Measurements from ENCODE around the gene CPT1A. TPM values are rescaled to one million over a fixed set of nuclear protein-coding genes. Genes with fewer than 3 reads are reported as not detected.

Gene CPT1A
- total RNA-seq, 1 experiment from 2014 or later: 1.9 TPM

DNA sequence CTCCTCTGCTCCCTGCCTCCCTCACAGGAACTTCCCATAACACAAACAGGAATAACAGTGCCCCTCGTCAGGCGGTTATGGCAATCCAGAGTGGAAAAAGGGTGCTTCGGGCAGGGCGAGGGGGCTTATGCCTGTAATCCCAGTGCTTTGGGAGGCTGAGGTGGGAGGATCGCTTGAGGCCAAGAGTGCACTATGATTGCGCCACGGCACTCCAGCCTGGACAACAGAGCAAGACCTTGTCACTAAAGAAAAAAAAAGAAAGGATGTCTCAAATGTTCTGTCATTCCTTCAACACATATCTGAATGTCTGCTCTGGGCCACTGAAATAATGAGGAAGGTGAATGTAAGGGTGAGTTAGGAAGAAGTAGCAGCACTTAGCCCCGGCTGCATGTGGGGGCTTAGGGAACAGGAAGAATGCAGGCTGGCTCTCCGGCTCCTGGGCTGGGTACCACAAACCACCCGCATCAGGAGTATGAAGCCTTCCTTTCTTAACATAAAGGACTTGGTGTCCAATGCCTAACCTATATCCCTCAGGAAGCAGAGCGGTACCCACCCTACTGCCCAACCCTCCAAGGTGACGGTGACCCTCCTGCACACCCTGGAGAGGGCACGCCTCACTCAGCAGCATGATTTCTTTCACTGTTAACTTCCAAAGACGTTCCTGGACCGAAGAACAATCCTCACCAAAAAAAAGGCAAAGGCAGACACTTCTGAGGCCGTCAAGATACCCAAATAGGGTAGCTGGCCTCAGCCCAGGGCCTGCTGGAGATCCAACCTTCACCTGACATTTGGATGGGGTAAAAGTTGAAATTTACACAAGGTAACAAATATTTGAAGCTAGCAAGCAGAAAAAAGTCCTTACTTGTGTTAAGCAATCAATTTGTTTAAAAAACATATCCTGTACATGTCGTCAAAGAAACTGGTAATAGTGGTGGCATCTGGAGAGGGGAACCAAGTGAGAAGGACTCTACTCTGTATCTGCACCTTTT, 3.8 kb downstream of the CPT1A start:
- no peak for DNase-seq (ENCODE audit: low spot score)
- in situ Hi-C loops (cut with HindIII; ENCODE audit: low sequenced_read_pairs): no loop called here

DNA sequence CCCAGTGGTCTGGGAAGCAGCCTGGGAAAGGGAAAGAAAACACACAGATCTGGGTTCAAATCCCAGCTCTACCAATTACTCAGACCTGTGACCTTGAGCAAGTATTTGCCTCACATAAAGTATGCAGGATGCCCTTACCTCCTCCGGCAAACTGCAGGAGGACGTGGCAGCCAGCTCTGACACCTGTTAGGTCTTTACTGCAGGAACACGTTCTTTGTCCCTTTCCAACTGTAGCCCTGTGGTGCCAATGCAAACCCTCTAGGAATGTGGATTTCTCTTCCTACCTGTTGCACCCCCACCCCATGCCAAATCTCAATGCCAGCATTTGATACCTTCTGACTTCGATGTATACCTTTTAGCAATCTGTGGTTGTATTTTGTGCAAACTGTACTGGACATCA, 6.0 kb downstream of the CPT1A start:
- DNase-seq (ENCODE audit: low spot score): no peak
- in situ Hi-C loops (cut with HindIII; ENCODE audit: low sequenced_read_pairs): no loop called here

DNA sequence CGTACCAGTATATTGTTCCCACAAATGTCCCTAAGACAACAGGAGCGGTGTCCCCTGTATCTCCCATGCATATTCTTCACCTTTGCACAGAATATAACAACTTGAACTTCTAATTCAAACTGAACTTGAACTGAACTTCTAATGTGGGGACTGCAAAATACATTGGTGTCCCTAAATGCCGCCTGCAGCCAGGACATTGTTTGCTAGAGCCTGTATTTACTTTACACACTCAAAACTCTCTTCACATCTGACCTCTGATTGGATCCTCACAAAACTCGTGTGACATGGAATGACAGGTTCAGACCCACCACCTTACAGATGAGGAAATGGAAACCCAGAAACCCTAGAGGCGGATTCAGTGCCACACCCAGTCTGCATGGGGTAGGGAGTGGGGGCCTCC, 6.4 kb downstream of the CPT1A start:
- DNase-seq (ENCODE audit: low spot score): no peak
- in situ Hi-C loops (cut with HindIII; ENCODE audit: low sequenced_read_pairs): no loop called here

DNA sequence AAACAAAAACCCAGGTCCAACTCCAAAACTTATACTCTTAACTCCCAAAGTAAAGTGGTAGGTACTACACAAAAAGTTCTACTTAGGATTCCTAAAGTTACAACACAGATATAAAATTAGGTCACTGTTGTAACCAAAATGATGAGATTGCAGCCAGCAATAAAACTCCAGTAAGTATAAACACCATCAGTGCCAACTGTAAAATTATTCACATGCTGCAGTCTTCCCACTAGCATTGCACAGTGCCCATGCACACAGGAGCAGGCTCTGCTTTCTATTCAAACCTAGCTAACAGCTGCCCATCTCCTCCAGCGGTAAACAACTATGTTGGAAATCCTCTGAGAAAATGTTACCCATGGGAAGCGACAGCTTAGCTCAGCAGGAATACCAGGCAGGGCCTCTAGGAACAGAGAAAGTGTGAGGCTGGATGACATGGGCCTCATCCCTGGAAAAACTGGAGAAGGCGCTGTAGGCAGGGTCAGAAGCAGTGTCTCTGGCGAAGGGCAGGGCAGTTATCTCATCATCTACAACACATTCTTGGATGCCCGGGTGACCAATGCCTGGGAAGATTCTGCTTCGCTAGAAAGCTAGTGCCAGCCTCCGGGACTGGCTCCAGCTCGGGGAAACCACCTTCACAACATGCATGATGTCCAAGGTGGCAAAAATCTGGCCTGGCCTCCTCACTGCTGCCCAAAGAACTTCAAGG, 9.1 kb downstream of the CPT1A start:
- in situ Hi-C loops (cut with HindIII; ENCODE audit: low sequenced_read_pairs): no loop called here
- DNase-seq (ENCODE audit: low spot score): no peak

DNA sequence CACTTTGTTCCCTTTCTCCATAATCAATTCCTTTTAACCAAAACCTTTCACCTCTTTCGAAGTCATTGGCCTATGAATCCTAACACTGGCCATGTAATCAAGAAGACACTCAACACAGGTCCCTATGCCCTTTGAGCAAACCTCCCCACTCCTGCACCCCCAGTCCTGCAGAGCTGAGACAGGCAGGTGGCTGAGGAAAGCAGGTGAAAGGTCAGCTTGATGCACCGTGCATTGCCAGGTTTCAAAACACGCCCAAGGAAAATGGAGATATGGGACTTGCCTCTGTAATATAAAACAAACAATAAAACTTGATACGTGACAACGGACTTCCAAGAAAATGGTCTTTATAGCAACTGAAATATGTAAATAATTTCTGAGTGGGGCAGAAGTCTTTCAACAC, 10.6 kb downstream of the CPT1A start:
- in situ Hi-C loops (cut with HindIII; ENCODE audit: low sequenced_read_pairs): no loop called here

DNA sequence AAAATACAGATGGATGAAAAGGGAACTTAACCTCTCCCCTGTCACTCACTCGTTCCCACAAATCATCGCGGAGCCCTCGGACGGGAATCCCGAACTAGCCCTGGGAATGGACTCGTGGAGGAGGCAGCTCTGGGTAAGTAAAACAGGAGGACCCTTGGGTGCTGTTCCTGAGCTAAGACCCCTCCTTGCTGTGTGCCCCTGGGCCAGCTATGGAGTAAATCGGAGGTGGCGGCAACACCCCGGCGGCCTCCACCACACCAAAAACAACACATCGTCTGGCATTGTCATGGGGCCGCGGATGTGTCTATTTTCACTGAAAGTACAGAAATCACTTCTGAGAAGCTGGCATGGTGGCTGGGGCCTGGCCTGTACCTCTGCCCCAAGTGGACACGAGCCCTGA, 12.1 kb downstream of the CPT1A start:
- in situ Hi-C loops (cut with HindIII; ENCODE audit: low sequenced_read_pairs): no loop called here
- no peak for DNase-seq (ENCODE audit: low spot score)

More for the DNA sequence above, 10.6 kb downstream of the CPT1A start:
- DNase-seq (ENCODE audit: low spot score): no peak

DNA sequence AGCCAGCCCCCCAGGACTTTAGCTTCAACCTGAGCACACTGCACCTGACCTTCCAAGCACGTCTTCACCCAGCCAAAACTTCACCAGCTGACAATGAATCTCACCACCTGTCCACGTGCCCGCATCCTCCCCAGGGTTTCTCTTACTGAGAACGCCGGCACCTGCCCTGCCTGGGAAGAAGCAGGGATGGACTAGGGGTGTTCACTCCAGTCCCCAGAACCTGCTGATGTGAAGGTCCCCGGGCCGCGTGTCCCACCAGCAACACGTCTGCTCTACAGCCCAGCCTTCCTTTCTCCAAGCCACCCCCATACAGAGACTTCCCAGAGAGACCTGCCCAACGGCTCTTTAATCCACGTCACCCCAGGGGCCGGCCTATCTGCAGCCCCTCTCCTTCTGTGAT, 12.8 kb downstream of the CPT1A start:
- DNase-seq (ENCODE audit: low spot score): no peak
- in situ Hi-C loops (cut with HindIII; ENCODE audit: low sequenced_read_pairs): no loop called here

DNA sequence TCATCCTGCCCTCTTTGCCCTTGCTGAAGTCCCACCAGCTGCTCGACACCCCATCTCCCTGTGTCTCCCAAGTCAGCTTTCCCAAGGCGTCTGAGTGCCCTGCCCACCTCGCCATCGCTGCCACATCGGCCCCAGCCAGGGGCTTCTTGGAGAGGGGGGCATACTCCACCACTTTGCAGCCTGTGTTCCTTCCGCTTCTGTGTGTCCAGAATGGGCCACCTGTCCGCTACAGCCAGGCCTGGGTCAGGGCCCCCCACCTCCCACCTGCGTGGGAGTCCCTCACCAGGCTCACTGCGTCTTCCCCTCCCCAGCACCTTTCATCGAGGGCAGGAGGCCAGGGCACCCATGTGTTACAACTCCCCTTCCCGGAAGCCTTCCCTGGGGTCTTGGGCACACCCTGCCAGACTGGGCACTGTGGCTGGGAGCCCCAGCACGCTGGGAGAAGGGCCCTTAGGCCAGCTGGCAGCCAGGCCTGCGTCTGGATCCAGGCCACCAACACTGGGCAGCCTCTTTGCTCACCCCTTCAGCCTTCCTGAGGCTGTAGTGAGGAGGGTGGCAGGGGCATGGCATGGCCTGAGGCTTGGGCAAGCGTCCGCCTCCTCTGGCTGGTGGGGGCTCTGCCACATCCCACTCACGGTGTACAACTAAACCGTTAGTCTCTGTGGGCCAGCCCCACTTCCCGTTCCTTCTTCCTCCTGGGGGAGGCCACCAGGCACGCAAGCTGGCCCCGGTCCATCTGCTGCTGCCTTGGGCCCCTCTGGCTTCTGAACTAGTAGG, 13.4 kb downstream of the CPT1A start:
- peak; percentile 19 for DNase-seq (ENCODE audit: low spot score)
- in situ Hi-C loops (cut with HindIII; ENCODE audit: low sequenced_read_pairs): no loop called here

DNA sequence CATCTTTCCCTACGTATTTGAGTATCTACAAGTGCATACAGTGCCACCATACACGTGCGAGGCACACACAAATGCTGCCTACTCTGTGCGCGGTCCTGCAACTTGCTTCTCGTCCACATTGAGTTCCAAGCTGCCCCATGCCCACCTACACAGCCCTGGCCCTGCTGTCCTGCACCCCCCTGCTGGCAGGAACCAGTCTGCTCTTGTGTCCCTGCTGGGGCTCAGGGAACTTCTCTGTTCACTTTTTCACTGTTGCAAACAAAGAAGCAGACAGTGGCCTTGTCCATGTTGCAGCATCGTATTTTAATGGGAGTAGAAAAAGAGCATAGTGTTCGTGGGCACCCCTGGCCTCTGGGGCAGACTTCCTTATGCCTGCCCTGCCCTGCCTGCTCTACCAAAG, 14.0 kb downstream of the CPT1A start:
- in situ Hi-C loops (cut with HindIII; ENCODE audit: low sequenced_read_pairs): no loop called here
- no peak for DNase-seq (ENCODE audit: low spot score)

DNA sequence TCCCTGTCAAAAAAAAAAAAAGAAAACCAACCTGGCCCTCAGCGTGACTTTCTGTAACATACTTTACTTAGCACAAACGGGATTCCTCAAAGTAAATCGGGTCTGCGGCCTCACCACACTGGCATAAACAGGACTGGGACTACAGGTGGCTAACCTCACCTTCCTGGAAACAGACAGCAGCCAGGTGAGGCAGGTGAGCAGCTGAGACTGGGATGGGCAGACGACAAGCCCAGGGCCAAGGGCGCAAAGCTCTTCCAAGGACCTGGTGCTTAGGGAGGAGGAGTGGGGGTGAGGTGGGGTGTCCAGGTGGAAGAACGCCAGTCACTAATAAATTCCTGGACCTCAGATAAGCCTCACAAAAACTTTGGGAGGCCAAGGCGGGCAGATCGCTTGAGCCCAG, 15.0 kb downstream of the CPT1A start:
- in situ Hi-C loops (cut with HindIII; ENCODE audit: low sequenced_read_pairs): no loop called here
- no peak for DNase-seq (ENCODE audit: low spot score)

DNA sequence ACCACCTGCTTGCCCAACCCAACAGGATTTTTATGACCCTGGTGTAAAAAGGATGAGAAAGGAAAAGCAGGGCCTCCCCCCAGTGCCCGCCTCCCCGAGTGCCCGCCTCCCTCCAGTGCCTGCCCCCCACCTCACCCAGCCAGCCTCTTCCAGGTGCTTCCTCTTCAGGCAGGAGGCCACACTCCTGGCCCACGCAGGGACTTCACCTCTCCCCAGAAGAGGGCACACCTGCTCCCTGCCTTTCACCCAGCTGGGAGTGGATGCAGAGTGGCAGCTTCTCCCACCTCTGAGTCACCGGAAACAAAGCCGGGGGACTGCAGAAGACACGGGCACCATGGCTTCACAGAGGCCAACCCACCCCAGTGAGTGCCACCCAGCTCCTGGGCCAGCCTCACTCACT, 16.1 kb downstream of the CPT1A start:
- DNase-seq (ENCODE audit: low spot score): no peak
- in situ Hi-C loops (cut with HindIII; ENCODE audit: low sequenced_read_pairs): no loop called here

DNA sequence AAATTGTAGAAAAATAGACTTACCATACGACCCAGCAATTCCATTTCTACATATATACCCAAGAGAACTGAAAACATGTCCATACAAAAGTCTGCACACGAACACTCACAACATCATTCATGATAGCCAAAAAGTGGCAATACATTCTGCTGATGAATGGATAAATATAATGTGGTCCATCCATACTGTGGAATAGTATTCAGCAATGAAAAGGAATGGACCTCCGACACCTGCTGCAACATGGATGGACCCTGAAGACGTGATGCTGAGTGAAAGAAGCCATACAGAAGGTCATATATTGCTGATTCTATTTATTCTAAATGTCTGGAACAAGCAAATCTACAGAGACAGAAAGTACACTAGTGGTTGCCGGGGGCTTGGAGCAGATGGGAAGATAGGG, 19.2 kb downstream of the CPT1A start:
- in situ Hi-C loops (cut with HindIII; ENCODE audit: low sequenced_read_pairs): no loop called here
- DNase-seq (ENCODE audit: low spot score): no peak

DNA sequence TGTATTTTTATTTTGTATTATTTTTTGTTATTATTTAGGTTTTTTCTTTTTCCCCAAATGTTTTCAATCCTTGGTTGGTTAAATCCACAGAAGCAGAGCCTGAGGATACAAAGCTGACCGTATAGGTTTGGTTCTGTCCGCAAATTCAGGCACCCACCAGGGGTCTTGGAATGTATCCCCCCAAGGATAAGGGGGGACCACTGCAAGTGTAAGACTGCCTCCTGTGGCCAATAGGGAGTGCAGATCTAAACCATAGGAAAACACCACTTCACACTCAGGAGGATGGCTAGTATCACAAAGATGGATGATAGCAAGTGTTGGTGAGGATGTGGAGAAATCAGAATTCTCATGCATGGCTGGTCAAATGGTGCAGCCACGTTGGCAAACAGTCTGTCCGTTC, 20.0 kb downstream of the CPT1A start:
- DNase-seq (ENCODE audit: low spot score): no peak

DNA sequence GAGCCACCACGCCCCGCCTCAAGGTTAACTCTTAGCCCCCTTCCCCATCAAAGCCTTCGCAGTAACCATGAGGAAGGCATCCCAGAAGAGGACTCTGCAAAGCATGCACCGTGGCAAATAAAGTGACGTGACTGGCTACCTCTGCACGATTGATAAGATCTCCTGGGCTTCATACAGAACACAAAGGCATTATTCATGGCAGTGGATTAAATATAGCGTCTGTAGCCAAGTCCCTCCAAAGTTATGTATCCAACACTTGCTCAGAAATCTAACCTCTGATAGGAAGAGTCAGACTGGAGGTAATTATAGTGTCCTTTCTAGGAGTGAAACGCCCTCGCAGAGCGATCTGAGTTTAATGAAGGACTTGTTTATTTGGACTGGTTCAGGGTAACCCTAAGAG, 22.4 kb downstream of the CPT1A start:
- in situ Hi-C loops (cut with HindIII; ENCODE audit: low sequenced_read_pairs): no loop called here
- no peak for DNase-seq (ENCODE audit: low spot score)

More for the DNA sequence above, 20.0 kb downstream of the CPT1A start:
- in situ Hi-C loops (cut with HindIII; ENCODE audit: low sequenced_read_pairs): no loop called here

DNA sequence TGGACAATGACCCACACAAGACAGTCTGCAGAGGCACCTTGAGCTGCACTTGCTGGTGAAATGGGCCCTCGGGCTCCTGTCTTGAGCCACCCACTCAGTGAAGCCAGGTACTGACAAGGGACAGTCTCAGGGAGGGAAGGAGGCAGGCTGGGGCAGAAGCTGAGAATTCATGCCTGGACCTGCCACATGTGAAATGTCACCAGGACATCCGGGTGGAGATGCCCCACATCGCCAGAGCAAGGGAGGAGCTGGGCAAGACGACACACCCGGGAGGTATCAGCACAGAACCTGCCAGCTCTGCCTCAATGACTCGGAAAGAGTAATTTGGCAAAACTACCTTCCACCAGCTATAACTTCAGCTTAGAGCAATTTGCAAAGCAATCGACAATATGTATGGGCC, 23.5 kb downstream of the CPT1A start:
- no peak for DNase-seq (ENCODE audit: low spot score)
- in situ Hi-C loops (cut with HindIII; ENCODE audit: low sequenced_read_pairs): no loop called here

DNA sequence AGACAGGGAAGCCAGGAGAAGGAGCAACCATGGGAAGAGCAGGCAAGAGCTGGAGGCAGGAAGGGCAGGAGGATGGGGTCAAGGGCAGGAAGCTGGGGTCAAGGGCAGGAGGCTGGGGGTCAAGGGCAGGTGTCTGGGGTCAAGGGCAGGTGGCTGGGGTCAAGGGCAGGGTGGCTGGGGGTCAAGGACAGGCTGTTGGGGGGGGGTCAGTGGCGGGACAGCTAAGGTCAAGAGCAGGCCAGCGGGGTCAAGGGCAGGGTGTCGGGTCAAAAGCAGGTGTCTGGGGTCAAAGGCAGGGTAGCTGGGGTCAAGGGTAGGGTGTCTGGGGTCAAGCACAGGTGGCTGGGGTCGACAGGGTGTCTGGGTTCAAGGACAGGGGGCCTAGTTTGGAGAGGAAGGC, 24.2 kb downstream of the CPT1A start:
- in situ Hi-C loops (cut with HindIII; ENCODE audit: low sequenced_read_pairs): no loop called here

DNA sequence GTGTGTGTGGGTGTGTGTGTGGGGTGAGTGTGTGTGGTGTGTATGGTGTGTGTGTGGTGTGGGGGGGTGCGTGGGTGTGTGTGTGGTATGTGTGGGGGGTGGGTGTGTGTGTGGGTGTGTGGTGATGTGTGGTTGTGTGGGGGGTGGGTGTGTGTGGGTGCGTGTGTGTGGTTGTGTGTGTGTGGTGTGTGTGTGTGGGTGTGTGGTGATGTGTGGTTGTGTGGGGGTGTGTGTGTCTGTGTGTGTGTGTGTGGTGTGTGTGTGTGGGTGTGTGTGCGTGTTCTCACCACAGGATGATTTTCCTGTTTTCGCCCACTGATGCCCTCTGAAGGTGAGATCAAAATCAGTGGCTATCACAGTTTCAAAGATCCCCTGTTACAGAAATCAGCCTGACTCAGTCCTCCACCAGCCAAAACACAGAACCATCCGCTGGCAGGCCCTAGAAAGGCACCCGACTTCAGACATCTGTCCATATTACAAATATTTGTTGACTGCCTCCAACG, 24.7 kb downstream of the CPT1A start:
- in situ Hi-C loops (cut with HindIII; ENCODE audit: low sequenced_read_pairs): no loop called here
- DNase-seq (ENCODE audit: low spot score): no peak

More for the DNA sequence above, 24.2 kb downstream of the CPT1A start:
- DNase-seq (ENCODE audit: low spot score): no peak

DNA sequence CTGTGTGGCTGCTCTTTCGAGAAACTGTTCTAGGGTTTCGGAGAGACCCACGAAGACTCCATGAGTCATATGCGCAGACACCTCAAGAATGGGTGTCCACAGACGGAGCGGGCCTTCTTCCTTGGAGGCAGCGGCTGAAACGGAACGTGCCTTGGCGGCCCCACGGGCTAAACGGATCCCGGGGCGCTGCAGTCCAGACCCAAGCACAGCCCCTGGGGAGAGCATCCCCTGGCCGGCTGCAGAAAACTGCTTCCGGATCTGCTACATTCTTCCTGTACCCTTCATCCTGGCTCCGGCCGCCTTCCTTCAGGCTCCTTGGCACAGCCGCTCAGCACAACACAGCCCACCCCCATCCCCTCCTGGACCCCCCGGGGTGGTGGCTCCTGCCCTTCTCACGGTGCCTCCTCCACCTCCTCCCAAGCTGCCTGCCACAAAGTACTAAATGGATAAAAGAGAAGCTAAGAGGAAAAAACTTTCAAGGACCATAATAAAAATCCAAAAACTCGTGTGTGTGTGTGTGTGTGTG, 25.4 kb downstream of the CPT1A start:
- in situ Hi-C loops (cut with HindIII; ENCODE audit: low sequenced_read_pairs): no loop called here
- DNase-seq (ENCODE audit: low spot score): no peak

DNA sequence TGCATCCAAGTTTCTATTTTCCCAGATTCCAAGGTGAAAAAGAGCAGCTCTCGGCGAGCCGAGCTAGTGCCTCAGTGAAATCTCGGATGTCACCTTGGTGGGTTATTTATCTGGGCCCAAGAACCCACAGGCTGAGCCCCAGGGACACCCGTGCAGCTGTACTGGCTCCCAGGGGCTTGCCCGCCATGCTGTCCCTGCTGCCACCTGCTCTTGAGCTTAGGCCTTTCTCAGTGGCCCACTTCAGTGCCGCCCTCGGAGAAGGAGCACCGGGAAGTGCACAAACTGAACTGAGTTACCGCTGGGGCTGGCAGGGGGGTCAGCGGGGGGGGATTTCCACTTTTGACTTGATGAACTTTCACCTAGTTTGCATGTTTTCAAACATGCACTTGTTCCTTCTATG, 27.9 kb downstream of the CPT1A start:
- in situ Hi-C loops (cut with HindIII; ENCODE audit: low sequenced_read_pairs): no loop called here
- no peak for DNase-seq (ENCODE audit: low spot score)
